ENCODE measurements around the gene DSTN.

DNA sequence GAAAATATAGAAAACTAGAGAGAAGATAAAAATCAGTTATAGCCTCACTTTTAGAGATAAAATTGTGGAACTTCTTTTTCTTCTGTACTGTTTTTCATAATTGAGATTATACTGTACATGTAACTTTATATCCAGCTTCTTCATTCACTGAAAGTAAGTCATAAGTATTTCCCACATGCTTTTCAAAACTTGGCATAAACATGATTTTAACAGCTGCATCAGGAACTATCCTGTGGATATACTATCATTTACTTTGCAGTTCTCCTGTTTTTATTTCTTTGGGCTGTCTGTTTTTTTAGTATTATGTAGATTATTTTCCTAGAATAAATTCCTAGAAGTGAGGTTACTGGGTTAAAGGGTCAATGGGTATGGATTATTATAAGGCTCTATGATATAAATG, 14.8 kb downstream of the DSTN start:
- TF ChIP-seq, protein P1, sequence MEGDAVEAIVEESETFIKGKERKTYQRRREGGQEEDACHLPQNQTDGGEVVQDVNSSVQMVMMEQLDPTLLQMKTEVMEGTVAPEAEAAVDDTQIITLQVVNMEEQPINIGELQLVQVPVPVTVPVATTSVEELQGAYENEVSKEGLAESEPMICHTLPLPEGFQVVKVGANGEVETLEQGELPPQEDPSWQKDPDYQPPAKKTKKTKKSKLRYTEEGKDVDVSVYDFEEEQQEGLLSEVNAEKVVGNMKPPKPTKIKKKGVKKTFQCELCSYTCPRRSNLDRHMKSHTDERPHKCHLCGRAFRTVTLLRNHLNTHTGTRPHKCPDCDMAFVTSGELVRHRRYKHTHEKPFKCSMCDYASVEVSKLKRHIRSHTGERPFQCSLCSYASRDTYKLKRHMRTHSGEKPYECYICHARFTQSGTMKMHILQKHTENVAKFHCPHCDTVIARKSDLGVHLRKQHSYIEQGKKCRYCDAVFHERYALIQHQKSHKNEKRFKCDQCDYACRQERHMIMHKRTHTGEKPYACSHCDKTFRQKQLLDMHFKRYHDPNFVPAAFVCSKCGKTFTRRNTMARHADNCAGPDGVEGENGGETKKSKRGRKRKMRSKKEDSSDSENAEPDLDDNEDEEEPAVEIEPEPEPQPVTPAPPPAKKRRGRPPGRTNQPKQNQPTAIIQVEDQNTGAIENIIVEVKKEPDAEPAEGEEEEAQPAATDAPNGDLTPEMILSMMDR (IDR thresholded peaks at IDR 0.05) = no peak
- TF ChIP-seq EZH2 (IDR thresholded peaks at IDR 0.05; ENCODE audit: borderline replicate concordance, insufficient read depth, low read depth, low read length, poor library complexity, severe bottlenecking) = no peak

Measured in B cell (primary cell).